ENCODE measurements around the gene AFDN. TPM values are rescaled to one million over a fixed set of nuclear protein-coding genes. Genes with fewer than 3 reads are reported as not detected.

The AFDN gene
- total RNA-seq, 2 experiments from 2014 or later = 18.6 to 20.6 TPM

DNA sequence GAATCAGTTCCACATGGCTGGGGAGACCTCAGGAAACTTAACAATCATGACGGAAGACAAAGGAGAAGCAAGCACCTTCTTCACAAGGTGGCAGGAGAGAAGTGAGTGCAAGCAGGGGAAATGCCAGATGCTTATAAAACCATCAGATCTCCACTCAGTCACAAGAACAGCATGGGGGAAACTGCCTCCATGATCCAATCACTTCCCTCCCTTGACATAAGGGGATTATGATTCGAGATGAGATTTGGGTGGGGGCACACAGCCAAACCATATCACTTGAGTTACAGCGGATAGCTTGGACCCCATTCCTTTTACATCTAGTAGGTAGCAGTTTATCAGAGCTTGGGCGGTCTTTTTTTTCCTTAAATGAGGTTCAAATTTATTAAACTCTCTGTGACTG is 19.1 kb downstream of the AFDN start:
- POLR2A ChIA-PET = no interaction called here
- no peak for DNase-seq
- H3K4me1 Mint-ChIP-seq = no peaks in the 10 kb centered on the region
- H3K36me3 Mint-ChIP-seq (ENCODE audit: low read depth) = no peaks in the 10 kb centered on the region
- peaks cover 17% of the 10 kb centered on the region for H3K27me3 Mint-ChIP-seq
- no peak overlapping the region for H3K4me3 Mint-ChIP-seq
- H3K27ac Mint-ChIP-seq = no peak overlapping the region
- CTCF ChIA-PET = no interaction called here
- H3K9me3 Mint-ChIP-seq = no peaks in the 10 kb centered on the region

DNA sequence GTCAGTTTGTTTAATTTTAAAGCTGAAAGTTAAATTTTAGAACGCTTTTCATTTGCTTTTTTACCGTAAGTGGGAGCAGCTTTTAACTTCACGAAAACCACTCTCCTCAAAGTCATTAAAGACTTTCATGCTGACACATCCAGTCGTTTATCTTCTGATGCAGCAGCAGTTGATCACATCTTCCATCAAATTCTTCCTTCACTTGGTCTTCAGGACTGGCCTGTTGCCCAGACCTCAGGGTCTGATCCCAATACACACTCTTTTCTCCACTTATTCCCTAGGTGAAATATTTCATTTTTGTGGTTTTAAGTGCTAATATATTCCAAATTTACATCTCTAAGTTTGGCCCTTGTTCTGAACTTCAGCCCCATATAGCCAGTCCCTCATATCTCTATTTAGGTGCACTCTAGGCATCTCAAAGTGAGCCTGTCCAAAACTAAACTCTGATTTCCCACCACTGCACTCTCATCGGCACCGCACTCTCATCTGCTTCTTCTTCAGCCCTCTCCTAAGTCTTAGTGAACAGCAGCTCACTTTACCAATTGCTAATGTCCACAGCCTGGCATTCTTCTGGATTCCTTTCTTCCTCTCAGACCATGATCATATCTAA is 20.4 kb downstream of the AFDN start:
- CTCF ChIA-PET = no interaction called here
- POLR2A ChIA-PET = no interaction called here

DNA sequence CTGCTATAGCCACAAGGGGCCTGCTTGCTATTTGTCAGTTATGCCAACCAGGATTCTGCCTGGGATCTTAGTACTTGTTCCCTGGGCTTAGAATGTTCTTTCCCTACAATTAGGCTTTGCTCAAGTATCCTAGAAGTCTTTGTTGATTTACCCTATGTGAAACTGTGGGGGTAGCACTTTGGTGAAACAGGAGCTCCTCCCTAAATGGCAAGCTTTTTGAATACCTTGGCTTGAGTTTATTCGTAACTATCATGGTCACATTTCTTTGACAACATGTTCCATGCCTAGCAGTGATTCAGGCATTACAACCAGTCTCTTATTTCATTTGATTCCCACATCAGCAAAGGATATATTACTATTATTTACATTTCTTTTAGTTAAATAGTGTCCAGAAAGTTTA is 21.2 kb downstream of the AFDN start:
- Mint-ChIP-seq H3K4me3 (no peak overlapping the region), H3K27me3 (peaks cover 29% of the 10 kb centered on the region), H3K27ac (no peak overlapping the region), H3K4me1 (no peaks in the 10 kb centered on the region), H3K36me3 (ENCODE audit: low read depth) (no peaks in the 10 kb centered on the region), H3K9me3 (no peaks in the 10 kb centered on the region)
- ChIA-PET CTCF (no interaction called here), POLR2A (no interaction called here)
- DNase-seq = no peak

More for the DNA sequence above, 20.4 kb downstream of the AFDN start:
- Mint-ChIP-seq H3K27me3 (peaks cover 21% of the 10 kb centered on the region), H3K36me3 (ENCODE audit: low read depth) (no peaks in the 10 kb centered on the region), H3K27ac (no peak overlapping the region), H3K9me3 (no peaks in the 10 kb centered on the region), H3K4me3 (no peak overlapping the region), H3K4me1 (no peaks in the 10 kb centered on the region)
- DNase-seq = no peak

DNA sequence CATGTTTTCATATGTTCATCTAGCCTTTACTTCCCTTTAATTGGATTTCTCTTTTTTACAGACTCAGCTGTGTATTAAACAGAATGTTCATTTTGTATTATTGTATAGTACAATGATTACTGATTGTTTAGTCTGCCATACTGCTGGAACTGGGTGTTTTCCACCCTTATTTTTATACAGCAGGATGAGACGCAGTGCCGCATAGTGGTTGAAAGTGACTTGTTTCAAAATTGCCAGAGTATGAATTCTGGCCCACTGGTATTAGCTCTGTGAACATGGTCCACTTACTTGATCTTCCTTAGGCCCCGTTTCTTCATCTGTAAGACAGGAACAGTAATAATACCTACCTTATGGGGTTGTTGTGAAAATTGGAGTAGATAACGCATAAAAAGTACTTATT is 22.1 kb downstream of the AFDN start:
- Mint-ChIP-seq H3K9me3 (no peaks in the 10 kb centered on the region), H3K4me3 (no peak overlapping the region), H3K27me3 (peaks cover 31% of the 10 kb centered on the region), H3K36me3 (ENCODE audit: low read depth) (no peaks in the 10 kb centered on the region), H3K4me1 (no peaks in the 10 kb centered on the region), H3K27ac (no peak overlapping the region)
- CTCF ChIA-PET = no interaction called here
- POLR2A ChIA-PET = no interaction called here
- DNase-seq = no peak

DNA sequence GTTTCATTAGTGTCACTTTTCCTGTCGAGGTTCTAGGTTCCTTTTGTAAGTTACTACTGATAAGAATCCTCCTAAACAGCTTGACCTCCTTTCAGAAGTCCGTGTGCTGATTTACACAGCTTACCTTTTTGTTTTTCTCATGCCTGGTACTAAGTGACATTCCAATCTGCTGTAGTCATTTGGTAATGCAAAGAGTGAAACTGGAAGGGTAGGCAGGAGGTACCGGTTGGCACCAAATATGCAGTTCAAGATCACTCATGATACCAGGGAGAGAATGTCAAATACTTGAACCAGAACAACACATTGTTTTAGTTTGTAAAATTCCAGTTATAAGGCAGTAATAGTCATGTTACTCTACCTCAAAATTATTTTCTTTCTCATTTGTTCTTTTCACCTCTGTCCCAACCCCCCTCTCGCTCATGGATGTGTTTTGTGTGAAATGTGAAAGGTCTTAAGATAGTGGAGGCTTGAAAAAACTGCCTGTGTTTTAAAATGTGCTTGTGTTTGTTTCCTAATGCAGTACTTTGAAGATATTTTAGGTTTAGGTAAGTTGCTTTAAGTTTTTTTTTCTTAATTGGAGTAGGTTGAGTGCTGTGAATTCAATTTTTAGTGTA is 23.2 kb downstream of the AFDN start:
- ChIA-PET POLR2A (no interaction called here), CTCF (no interaction called here)
- H3K9me3 Mint-ChIP-seq = no peaks in the 10 kb centered on the region
- H3K27ac Mint-ChIP-seq = no peak overlapping the region
- no peak overlapping the region for H3K4me3 Mint-ChIP-seq
- H3K36me3 Mint-ChIP-seq (ENCODE audit: low read depth) = no peaks in the 10 kb centered on the region
- no peak for DNase-seq
- no peaks in the 10 kb centered on the region for H3K4me1 Mint-ChIP-seq
- H3K27me3 Mint-ChIP-seq = peaks cover 38% of the 10 kb centered on the region

DNA sequence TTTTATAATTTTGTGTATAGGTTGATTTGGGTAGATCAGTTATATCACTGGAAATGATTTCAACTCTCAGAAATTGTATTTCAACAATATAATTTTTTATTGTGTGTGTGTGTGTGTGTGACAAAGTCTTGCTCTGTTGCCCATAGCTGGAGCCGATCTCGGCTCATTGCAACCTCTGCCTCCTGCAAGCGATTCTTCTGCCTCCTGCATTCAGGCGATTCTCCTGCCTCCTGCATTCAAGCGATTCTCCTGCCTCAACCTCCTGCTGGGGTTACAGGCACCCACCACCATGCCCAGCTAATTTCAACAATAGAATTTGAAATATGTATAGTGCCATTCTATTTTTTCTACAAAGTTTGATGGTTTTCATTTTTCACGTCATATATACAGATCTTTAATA is 24.1 kb downstream of the AFDN start:
- Mint-ChIP-seq H3K27ac (no peak overlapping the region), H3K27me3 (peaks cover 36% of the 10 kb centered on the region), H3K9me3 (no peaks in the 10 kb centered on the region), H3K4me1 (no peaks in the 10 kb centered on the region), H3K36me3 (ENCODE audit: low read depth) (no peaks in the 10 kb centered on the region), H3K4me3 (no peak overlapping the region)
- no peak for DNase-seq
- POLR2A ChIA-PET = no interaction called here
- CTCF ChIA-PET = no interaction called here

DNA sequence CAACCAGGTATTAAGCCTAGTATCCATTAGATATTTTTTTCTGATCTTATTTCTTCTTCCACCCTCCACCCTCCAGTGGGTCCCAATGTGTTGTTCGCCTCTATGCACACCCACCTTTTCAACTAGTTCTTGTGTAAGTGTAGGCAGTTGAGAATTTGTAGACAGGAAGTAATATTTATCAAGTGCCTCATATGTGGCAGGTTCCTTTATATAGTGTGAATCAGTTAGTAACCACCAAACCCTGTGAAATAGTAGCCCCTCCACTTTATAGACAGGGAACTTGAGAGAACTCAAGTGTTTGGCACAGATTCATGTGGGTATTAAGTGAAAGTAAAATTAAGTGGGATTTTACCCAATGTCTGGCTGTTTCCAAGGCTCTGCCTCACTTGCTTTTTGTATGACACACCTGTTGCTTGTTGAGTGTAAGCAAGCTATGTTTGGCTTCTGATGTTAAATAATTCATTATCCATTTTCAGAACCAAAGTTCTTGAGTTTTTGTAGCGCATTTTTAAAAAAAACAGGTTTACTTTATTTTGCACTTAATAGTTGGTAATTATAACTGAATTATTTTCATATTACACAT is 24.8 kb downstream of the AFDN start:
- Mint-ChIP-seq H3K36me3 (ENCODE audit: low read depth) (no peaks in the 10 kb centered on the region), H3K4me3 (no peak overlapping the region), H3K4me1 (no peaks in the 10 kb centered on the region), H3K27ac (no peak overlapping the region), H3K9me3 (no peaks in the 10 kb centered on the region), H3K27me3 (peaks cover 33% of the 10 kb centered on the region)
- DNase-seq = no peak
- ChIA-PET CTCF (no interaction called here), POLR2A (no interaction called here)

DNA sequence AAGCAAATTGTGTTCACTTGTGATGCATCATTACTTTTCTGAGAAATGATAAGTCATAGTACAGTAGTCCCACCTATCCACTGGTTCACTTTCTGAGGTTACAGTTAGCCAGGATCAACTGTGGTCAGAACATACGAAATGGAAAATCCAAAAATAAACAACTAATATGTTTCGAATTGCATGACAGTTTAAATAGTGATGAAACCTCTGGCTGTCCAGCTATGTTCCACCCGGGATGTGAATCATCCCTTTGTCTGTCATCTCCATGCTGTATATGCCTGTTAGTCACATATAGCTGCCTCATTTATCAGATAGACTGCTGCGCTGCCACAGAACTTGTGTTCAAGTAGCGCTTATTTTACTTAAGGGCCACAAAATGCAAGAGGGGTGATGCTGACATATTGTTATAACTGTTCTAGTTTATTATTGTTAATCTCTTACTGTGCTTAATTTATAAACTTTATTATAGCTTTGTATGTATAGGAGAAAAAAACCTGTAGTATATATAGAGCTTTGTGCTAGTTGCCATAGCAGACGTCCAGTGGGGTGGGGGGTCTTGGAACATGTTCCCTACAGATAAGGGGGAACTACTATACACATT is 29.2 kb downstream of the AFDN start:
- no peaks in the 10 kb centered on the region for H3K9me3 Mint-ChIP-seq
- no peak overlapping the region for H3K27ac Mint-ChIP-seq
- H3K4me1 Mint-ChIP-seq = peaks cover 4% of the 10 kb centered on the region
- no peak overlapping the region for H3K4me3 Mint-ChIP-seq
- H3K27me3 Mint-ChIP-seq = peaks cover 36% of the 10 kb centered on the region
- H3K36me3 Mint-ChIP-seq (ENCODE audit: low read depth) = no peaks in the 10 kb centered on the region
- DNase-seq = no peak
- ChIA-PET POLR2A (no interaction called here), CTCF (no interaction called here)

DNA sequence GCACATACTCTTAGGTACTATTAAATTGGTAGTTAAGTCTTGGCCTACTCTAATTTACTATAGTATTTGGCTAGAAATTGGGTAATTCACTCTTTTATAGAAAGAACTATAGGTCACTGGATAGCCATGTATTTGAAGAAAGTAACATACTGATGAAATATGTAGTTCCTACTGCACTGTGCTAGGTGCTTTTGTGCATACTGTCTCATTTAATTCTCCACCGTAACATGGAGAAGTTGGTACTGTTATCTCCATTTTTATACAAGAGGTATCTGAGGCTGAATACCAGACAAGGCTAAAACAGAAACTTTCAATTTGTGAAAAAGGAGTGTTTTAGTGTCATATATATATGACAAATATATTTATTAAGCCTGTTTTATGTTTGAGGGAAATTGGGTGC is 29.8 kb downstream of the AFDN start:
- Mint-ChIP-seq H3K9me3 (no peaks in the 10 kb centered on the region), H3K4me3 (no peak overlapping the region), H3K36me3 (ENCODE audit: low read depth) (no peaks in the 10 kb centered on the region), H3K27me3 (peaks cover 35% of the 10 kb centered on the region), H3K27ac (no peak overlapping the region), H3K4me1 (peaks cover 4% of the 10 kb centered on the region)
- ChIA-PET CTCF (no interaction called here), POLR2A (no interaction called here)
- no peak for DNase-seq

DNA sequence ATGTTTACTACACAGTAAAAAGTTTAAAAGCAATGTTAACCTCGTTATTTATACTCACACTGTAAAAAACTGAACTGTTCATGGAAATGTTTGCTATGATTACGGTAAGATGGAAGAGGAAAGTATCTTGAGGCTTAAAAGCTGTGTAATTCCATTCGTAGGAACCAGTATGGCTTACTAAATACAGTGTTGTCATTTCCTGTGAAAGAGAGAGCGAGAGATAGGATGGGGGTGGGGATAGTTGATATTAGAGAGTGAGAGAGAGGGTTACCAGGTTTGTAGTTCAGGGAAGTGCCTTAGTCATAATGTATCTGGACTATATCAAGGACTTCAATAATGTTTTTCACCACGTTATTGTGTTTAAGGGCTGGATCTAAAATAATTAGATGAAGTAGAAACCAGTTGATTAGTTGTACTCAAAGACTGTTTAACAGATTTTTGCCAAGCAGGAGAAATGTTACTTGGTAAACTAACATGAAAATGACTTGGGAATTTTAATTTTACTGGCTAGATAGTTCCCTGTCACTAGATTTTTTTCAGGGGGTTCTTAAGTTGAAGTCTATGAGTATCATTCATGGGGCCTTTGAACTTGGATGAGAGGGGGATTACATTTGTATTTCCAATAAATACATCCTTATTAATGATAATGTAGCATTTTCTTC is 30.4 kb downstream of the AFDN start:
- H3K27me3 Mint-ChIP-seq = peaks cover 35% of the 10 kb centered on the region

DNA sequence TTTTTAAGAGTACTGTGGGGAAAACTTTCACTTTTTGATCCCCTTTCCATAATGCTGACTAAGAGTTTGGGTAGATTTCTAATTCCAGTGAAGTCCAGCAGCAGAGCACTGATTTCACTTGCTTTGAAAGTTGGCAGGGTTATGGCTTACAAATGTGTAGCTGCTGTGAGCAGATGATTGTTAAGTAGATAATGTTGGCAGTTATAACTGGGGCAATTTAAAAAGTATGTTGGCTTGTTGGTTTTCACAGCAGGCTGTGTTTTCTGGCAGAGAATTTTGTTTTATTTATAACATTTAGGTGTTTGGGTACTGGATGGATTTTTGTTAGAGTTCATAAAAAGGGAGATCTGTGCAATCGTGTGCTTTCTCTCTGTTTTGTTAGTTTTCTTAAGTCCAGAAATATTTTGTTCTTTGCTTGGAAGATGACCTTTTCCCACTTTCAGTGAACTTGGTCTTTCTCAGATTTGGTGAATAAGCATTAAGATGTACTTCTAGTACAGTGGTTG is 31.4 kb downstream of the AFDN start:
- no peak for DNase-seq
- peaks cover 4% of the 10 kb centered on the region for H3K4me1 Mint-ChIP-seq
- ChIA-PET CTCF (no interaction called here), POLR2A (no interaction called here)
- no peaks in the 10 kb centered on the region for H3K36me3 Mint-ChIP-seq (ENCODE audit: low read depth)
- no peaks in the 10 kb centered on the region for H3K9me3 Mint-ChIP-seq
- H3K27me3 Mint-ChIP-seq = peaks cover 27% of the 10 kb centered on the region
- no peak overlapping the region for H3K4me3 Mint-ChIP-seq
- H3K27ac Mint-ChIP-seq = no peak overlapping the region

More for the DNA sequence above, 30.4 kb downstream of the AFDN start:
- ChIA-PET CTCF (no interaction called here), POLR2A (no interaction called here)
- Mint-ChIP-seq H3K4me3 (no peak overlapping the region), H3K27ac (no peak overlapping the region), H3K36me3 (ENCODE audit: low read depth) (no peaks in the 10 kb centered on the region), H3K9me3 (no peaks in the 10 kb centered on the region), H3K4me1 (peaks cover 4% of the 10 kb centered on the region)
- DNase-seq = no peak

DNA sequence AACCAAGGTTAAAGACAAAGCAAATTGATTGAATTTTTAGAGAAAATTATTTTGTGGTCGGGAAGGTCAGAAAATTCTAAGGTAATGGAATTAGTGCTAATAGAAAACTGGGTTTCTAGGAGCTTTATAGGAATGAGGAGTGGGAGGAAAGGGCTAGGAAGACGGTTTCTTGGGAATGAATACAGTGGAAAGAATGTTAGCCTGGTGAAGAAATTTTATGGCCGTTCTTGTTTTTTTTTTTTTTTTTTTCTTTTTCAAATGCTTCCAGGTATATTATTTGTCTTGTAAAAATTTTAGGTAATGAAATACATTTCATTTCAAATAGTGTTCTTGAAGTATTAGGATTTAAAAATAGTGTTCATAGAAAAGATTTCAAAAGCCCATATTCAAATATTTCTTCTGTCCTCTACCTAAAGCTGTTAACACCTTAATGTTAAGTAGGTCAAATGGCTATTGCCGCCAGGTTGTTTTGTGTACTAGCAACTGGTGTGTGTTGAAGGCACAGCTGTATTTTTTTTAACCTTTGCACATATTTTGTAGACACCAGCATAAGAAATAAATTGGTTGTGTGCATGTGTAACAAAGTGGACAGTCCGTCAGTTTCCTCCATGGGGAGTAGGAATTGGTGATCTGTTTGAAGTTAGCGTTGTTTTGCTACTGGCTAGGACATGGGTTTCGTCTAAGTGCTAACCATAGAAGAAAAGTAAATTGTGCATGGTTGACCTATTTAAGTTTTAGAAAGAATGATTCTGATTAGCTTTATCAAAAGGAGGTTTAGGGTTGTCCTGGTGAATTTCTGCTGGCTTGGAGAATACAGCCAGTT is 32.3 kb downstream of the AFDN start:
- H3K4me1 Mint-ChIP-seq = peaks cover 4% of the 10 kb centered on the region
- no peak overlapping the region for H3K4me3 Mint-ChIP-seq
- no peaks in the 10 kb centered on the region for H3K36me3 Mint-ChIP-seq (ENCODE audit: low read depth)
- H3K27me3 Mint-ChIP-seq = peaks cover 22% of the 10 kb centered on the region
- ChIA-PET POLR2A (no interaction called here), CTCF (no interaction called here)
- no peak overlapping the region for H3K27ac Mint-ChIP-seq
- H3K9me3 Mint-ChIP-seq = no peaks in the 10 kb centered on the region
- DNase-seq = no peak

Data from activated CD4-positive, alpha-beta T cell treated with anti-CD3 and anti-CD28 coated beads, Interleukin-2, amount 10 ng/mL, durations not matched to agents 7 days and 5 days (primary cell).